ENCODE results near the gene PPP4R2.

GRCh38 chr3:73107215-73107614, 110.6 kb downstream of the PPP4R2 start:
- no peak for TF ChIP-seq EZH2 (IDR thresholded peaks at IDR 0.05; ENCODE audit: borderline replicate concordance, low read length)
- TF ChIP-seq CTCF (IDR thresholded peaks at IDR 0.05; ENCODE audit: low read length), result no peak
